Measurements from ENCODE around the gene CASP10.

DNA sequence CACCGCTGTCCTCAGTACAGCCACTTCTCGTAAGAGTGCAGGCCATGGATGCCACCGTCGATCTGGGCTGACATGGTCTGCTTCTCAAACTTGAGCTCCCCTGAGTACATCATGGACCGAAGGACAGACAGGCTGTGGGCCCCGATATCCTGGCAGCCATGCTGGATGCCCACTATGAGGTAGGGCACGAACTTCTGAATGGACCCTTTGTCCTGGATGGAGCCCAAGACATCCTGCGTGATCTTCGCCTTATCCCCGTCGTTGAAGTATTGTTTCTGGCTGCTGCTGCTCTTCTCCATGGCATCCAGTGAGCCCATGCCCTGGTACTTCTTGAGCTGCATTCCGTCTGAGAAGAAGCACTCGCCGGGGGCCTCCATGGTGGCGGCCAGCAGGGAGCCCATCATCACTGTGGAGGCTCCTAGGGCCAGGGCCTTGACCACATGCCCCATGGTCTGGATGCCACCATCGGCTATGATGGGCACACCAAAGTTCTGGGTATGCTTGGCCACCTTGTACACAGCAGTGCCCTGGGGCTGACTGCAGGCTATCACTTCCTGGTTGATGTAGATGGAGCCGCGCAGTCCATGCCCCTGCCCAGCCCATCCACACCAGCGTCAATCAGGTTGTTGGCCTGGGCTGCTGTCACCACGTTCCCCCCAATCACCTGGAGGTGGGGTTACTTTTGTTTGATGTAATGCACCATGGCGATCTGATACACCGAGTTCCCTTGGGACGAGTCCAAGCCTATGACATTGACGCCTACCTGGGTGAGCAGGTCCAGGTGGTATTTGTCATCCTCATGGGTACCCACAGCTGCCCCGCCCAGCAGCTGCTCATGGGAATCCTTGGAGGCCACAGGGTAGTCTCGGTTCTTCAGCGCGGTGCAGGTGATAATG is 45.2 kb upstream of the CASP10 start:
- TF ChIP-seq POLR2AphosphoS5 (IDR thresholded peaks at IDR 0.05; ENCODE audit: low read depth, low read length) = no peak
- TF ChIP-seq YY1 (IDR thresholded peaks at IDR 0.05; ENCODE audit: low read depth, low read length) = no peak
- no peak for TF ChIP-seq NRF1 (IDR thresholded peaks at IDR 0.05; ENCODE audit: low read depth, low read length)
- TF ChIP-seq GTF2F1 (IDR thresholded peaks at IDR 0.05; ENCODE audit: borderline replicate concordance, low read depth, low read length) = no peak
- TF ChIP-seq, protein P1, sequence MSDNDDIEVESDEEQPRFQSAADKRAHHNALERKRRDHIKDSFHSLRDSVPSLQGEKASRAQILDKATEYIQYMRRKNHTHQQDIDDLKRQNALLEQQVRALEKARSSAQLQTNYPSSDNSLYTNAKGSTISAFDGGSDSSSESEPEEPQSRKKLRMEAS (IDR thresholded peaks at IDR 0.05) = no peak
- TF ChIP-seq TBP (IDR thresholded peaks at IDR 0.05; ENCODE audit: low read depth, low read length) = no peak

All from H1 (cell line).